GM12878 (cell line): ENCODE results near the gene CCNG1. TPM values are rescaled to one million over a fixed set of nuclear protein-coding genes. Genes with fewer than 3 reads are reported as not detected.
"Not testable (repeated sequence)": the region's sequence is repeated elsewhere in the genome, so short reads cannot be mapped to it uniquely, and the experiment has no call there.

Experiments used
- ATAC-seq: fragments of 200-7000 bp; cut with Tn5 transposase; 3 replicates; pipeline ENCODE4 v1.9.1; 2020; ENCODE audit warnings: mild to moderate bottlenecking, moderate library complexity
- BruUV-seq: library from RNA; stranded (reverse); fragments of 400-500 nt; replicated peaks from 2 replicates; lab custom pipeline; 2021; lab: Mats Ljungman, UMichigan
- CTCF ChIA-PET: fragments of 300-600 bp; sonication (Branson Sonifier 250); formaldehyde crosslinking; extraction: SDS; loops from one replicate; lab custom pipeline; 2021; ENCODE audit warnings: inconsistent platforms; lab: Yijun Ruan, JAX
- POLR2A ChIA-PET: fragments of 350-600 bp; formaldehyde crosslinking; extraction: SDS; loops from one replicate; lab custom pipeline; 2021; ENCODE audit warnings: inconsistent platforms; lab: Charles Lee
- RAD21 ChIA-PET: fragments of 300-600 bp; sonication (Branson Sonifier 250); formaldehyde crosslinking; loops from one replicate; lab custom pipeline; 2023; ENCODE audit warnings: antibody characterized with exemption; ENCODE audit not compliant: unreplicated experiment; lab: Charles Lee
- SMC1A ChIA-PET: fragments of 300-600 bp; sonication (Branson Sonifier 250); formaldehyde crosslinking; loops from one replicate; lab custom pipeline; 2023; ENCODE audit not compliant: unreplicated experiment, uncharacterized antibody; lab: Charles Lee
- DNase-seq: peaks from one replicate; pipeline ENCODE4 v3.0.0-alpha.2; 2011; ENCODE audit warnings: low read depth, low spot score
- FAIRE-seq: peaks from 3 replicates; lab custom pipeline; 2011; peaks lifted over from hg19 to GRCh38; lab: Jason Lieb, UNC
- H2AFZ ChIP-seq: 2 replicates; pipeline ENCODE4 v1.6.0; 2011; ENCODE audit warnings: low read depth, low read length, control low read depth; ENCODE audit not compliant: control insufficient read depth
- H3K27ac ChIP-seq: 2 replicates; pipeline ENCODE4 v1.5.1; 2011; ENCODE audit warnings: control low read depth; ENCODE audit not compliant: control insufficient read depth, insufficient read depth
- H3K27me3 ChIP-seq, 2 experiments: replicated peaks in 1 of 2; 2 replicates each; pipeline versions ENCODE4 v1.6.0 to v1.6.1; 2011; ENCODE audit warnings: low read length in 1 of 2; ENCODE audit not compliant: control insufficient read depth in 2 of 2, insufficient read depth in 2 of 2
- H3K36me3 ChIP-seq, 2 experiments: 2 replicates each; pipeline ENCODE4 v1.5.1; 2011; ENCODE audit warnings: low read length in 1 of 2; ENCODE audit not compliant: control insufficient read depth in 2 of 2, insufficient read depth in 2 of 2
- H3K4me1 ChIP-seq: 2 replicates; pipeline ENCODE4 v1.6.1; 2011; ENCODE audit warnings: mild to moderate bottlenecking, low read length, moderate library complexity, mixed read lengths; ENCODE audit not compliant: control insufficient read depth, insufficient read depth
- H3K4me2 ChIP-seq: 2 replicates; pipeline ENCODE4 v1.6.0; 2011; ENCODE audit warnings: control low read depth; ENCODE audit not compliant: control insufficient read depth, insufficient read depth
- H3K4me3 ChIP-seq: fragments of 200-600 bp; sonication (generic); 2 replicates; pipeline ENCODE4 v1.5.1; 2016
- H3K79me2 ChIP-seq: 2 replicates; pipeline ENCODE4 v1.6.0; 2011; ENCODE audit warnings: low read length; ENCODE audit not compliant: control insufficient read depth, insufficient read depth
- H3K9ac ChIP-seq: 2 replicates; pipeline ENCODE4 v1.8.0; 2011; ENCODE audit warnings: low read length, control low read depth, mixed read lengths; ENCODE audit not compliant: control insufficient read depth, insufficient read depth
- H3K9me3 ChIP-seq: replicated peaks from 3 replicates; pipeline ENCODE4 v1.5.1; 2011; ENCODE audit warnings: mild to moderate bottlenecking, low read length; ENCODE audit not compliant: control insufficient read depth, insufficient read depth
- H4K20me1 ChIP-seq: 2 replicates; pipeline ENCODE4 v1.6.0; 2011; ENCODE audit not compliant: control insufficient read depth, insufficient read depth
- BHLHE40 ChIP-seq, 2 experiments: fragments of 450-650 bp in 1 of 2; IDR thresholded peaks; 2 replicates each; pipeline ENCODE4 v1.6.1; 2011 to 2017; ENCODE audit warnings: low read depth in 2 of 2, borderline replicate concordance in 1 of 2, improper control_type of control experiment in 1 of 2, low read length in 1 of 2, mild to moderate bottlenecking in 1 of 2
- BRCA1 ChIP-seq: IDR thresholded peaks from 2 replicates; pipeline ENCODE4 v1.6.1; 2011; ENCODE audit warnings: low read depth, low read length, improper control_type of control experiment
- CEBPB ChIP-seq, 2 experiments: fragments of 150-350 bp in 1 of 2; IDR thresholded peaks; 2 replicates each; pipeline ENCODE4 v1.6.1; 2012 to 2014; ENCODE audit warnings: low read depth in 2 of 2, low read length in 2 of 2, borderline replicate concordance in 1 of 2, inconsistent platforms in 1 of 2
- CHD1 ChIP-seq: IDR thresholded peaks from 2 replicates; pipeline ENCODE4 v1.6.1; 2012; ENCODE audit warnings: low read depth, low read length, improper control_type of control experiment
- JUNB ChIP-seq: IDR thresholded peaks from 2 replicates; pipeline ENCODE4 v1.6.1; 2016; ENCODE audit warnings: antibody characterized with exemption, mild to moderate bottlenecking
- RFX5 ChIP-seq: IDR thresholded peaks from 2 replicates; pipeline ENCODE4 v1.6.1; 2011; ENCODE audit warnings: low read depth, low read length, improper control_type of control experiment
- SMARCA5 ChIP-seq: fragments of 450-650 bp; IDR thresholded peaks from 2 replicates; pipeline ENCODE4 v1.6.1; 2017; ENCODE audit warnings: mild to moderate bottlenecking
- SPI1 ChIP-seq: IDR thresholded peaks from 2 replicates; pipeline ENCODE4 v1.6.1; 2011; ENCODE audit warnings: low read depth, mild to moderate bottlenecking, low read length, moderate library complexity, borderline replicate concordance; ENCODE audit not compliant: insufficient read depth
- WGBS: methylation state at CpG from one replicate; pipeline ENCODE4 v1.1.6; 2016; ENCODE audit warnings: low lambda C conversion rate; ENCODE audit not compliant: insufficient replicate concordance, insufficient coverage; ENCODE audit errors: missing lambda C conversion rate; 5-methylcytosine and 5-hydroxymethylcytosine counted together
- in situ Hi-C: fragments of 300-500 bp; cut with MboI; formaldehyde crosslinking; loops from 9 replicates; pipeline ENCODE4 v1.14.3; 2018; ENCODE audit warnings: mixed read lengths
- intact Hi-C: fragments of 100-400 bp; cut with micrococcal nuclease; formaldehyde crosslinking; loops from one replicate; pipeline ENCODE4 v1.14.2; 2022; ENCODE audit not compliant: unreplicated experiment
- polyA plus RNA-seq, 11 experiments: library from polyadenylated mRNA; depleted of rRNA in 4 of 11; unstranded in 6 of 11; stranded (reverse) in 5 of 11; fragments of >200 nt; fragmentation: Nextera tagmentation in 4 of 11; fragmentation: Illumina TruSeq in 1 of 11; extraction: Ambion mirVana in 4 of 11; extraction: Trizol in 1 of 11; gene quantifications; 1 replicate in 1 of 11; 2 replicates in 10 of 11; pipeline versions ENCODE4 v1.2.1 to v1.2.3, GENCODE V29; 2011 to 2016; ENCODE audit warnings: inconsistent platforms in 2 of 11, missing spikeins in 2 of 11, low read depth in 1 of 11
- total RNA-seq, 4 experiments: library from RNA; depleted of rRNA in 3 of 4; stranded (reverse); fragments of >200 nt in 3 of 4; fragmentation: Illumina TruSeq in 1 of 4; extraction: Trizol in 1 of 4; gene quantifications; 2 replicates each; pipeline versions ENCODE4 v1.2.1 to v1.2.3, GENCODE V29; 2013 to 2021
- TF ChIP-seq, protein P1 (sequence below): fragments of 450-650 bp; IDR thresholded peaks from 2 replicates; pipeline ENCODE4 v1.6.1; 2017; ENCODE audit warnings: mild to moderate bottlenecking
- TF ChIP-seq, protein P2 (sequence below): fragments of 450-650 bp; IDR thresholded peaks from 2 replicates; pipeline ENCODE4 v1.6.1; 2017; ENCODE audit warnings: mild to moderate bottlenecking, moderate library complexity

CCNG1 gene
- total and polyA plus RNA-seq, 10 of the 15 experiments (the other 5 are each of a cell fraction or from before 2014, with no cell fraction given), result 90.1 to 274 (median 200) TPM

DNA sequence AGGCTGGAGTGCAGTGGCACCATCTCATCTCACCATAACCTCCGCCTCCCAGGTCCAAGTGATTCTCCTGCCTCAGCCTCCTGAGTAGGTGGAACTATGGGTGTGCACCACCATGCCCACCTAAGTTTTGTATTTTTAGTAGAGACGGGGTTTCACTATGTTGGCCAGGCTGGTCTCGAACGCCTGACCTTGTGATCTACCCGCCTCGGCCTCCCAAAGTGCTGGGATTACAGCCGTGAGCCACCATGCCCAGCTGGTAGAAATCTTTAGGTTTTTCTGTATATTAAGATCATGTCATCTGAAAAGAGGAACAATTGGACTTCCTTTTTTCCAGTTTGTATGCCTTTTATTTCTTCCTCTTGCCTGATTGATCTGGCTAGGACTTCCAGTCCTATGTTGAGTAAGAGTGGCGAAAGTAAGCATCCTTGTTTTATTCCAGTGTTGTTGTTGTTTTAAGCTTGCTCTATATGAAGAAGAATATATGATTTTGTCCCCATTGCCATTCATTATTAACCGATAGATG, 40.5 kb upstream of the CCNG1 start:
- intact Hi-C loops, H4K20me1 ChIP-seq, DNase-seq, H3K27me3 ChIP-seq, H3K9me3 ChIP-seq, in situ Hi-C loops, H3K36me3 ChIP-seq, H3K4me1 ChIP-seq, H3K9ac ChIP-seq, H3K4me2 ChIP-seq, H3K4me3 ChIP-seq, BruUV-seq, ATAC-seq, POLR2A ChIA-PET, FAIRE-seq, RAD21 ChIA-PET, H3K79me2 ChIP-seq, H3K27ac ChIP-seq, H2AFZ ChIP-seq: not testable (repeated sequence)
- ChIA-PET SMC1A (interaction anchor here (1.5 kb wide), 1 partner anchor 12 kb away, joined by 4 read pairs; no protein-coding TSS in a partner anchor), CTCF (interaction anchor here (0.9 kb wide), 1 partner anchor 48 kb away, joined by 3 read pairs; no protein-coding TSS in a partner anchor)
- 50% methylated on average over 9 of the region's 9 CpGs for WGBS

DNA sequence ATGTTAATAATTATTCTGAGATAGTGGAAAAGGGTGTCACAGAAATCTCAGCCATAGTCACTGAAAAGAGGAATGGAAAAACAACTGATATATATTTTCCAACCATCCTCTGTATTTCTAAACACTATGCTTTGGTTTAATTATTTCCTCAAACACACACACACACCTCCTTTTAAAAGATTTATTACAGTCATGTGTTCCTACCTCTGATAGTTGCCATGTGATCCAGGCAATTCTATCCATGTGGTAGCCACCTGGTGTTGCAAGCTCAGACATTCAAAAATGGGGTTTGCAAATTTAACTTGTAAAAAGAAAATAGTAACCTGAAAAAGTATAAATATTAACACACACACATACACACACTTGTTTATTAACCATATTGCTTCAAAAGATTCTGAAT, 40.0 kb upstream of the CCNG1 start:
- FAIRE-seq (no peak), DNase-seq (no peak), ATAC-seq (no peak)
- Histone ChIP-seq H3K27ac (no peak overlapping the region), H3K4me1 (no peaks in the 10 kb centered on the region), H3K27me3 (no peaks in the 10 kb centered on the region), H3K4me3 (no peak overlapping the region), H3K9ac (no peak overlapping the region), H3K36me3 (no peaks in the 10 kb centered on the region), H3K4me2 (no peak overlapping the region), H3K79me2 (no peaks in the 10 kb centered on the region), H4K20me1 (no peaks in the 10 kb centered on the region), H3K9me3 (no peaks in the 10 kb centered on the region), H2AFZ (no peak overlapping the region)
- ChIA-PET RAD21 (no interaction called here), POLR2A (no interaction called here), SMC1A (interaction anchor here (1.5 kb wide), 1 partner anchor 11 kb away, joined by 4 read pairs; no protein-coding TSS in a partner anchor), CTCF (interaction anchor here (0.9 kb wide), 1 partner anchor 48 kb away, joined by 3 read pairs; no protein-coding TSS in a partner anchor)
- in situ Hi-C loops, result no loop called here
- intact Hi-C loops, result no loop called here
- no TSS peak for BruUV-seq
- TF ChIP-seq BHLHE40 (IDR thresholded peaks at IDR 0.05; ENCODE audit: borderline replicate concordance in 1 of 2, low read depth in 2 of 2, low read length in 1 of 2), result no peak
- TF ChIP-seq CHD1, result no peak
- no peak for TF ChIP-seq SPI1
- TF ChIP-seq RFX5, result no peak
- no peak for TF ChIP-seq BRCA1
- no peak for TF ChIP-seq CEBPB (IDR thresholded peaks at IDR 0.05; ENCODE audit: borderline replicate concordance in 1 of 2, low read depth in 2 of 2, low read length in 2 of 2)
- no peak for TF ChIP-seq SMARCA5
- TF ChIP-seq, protein P1, sequence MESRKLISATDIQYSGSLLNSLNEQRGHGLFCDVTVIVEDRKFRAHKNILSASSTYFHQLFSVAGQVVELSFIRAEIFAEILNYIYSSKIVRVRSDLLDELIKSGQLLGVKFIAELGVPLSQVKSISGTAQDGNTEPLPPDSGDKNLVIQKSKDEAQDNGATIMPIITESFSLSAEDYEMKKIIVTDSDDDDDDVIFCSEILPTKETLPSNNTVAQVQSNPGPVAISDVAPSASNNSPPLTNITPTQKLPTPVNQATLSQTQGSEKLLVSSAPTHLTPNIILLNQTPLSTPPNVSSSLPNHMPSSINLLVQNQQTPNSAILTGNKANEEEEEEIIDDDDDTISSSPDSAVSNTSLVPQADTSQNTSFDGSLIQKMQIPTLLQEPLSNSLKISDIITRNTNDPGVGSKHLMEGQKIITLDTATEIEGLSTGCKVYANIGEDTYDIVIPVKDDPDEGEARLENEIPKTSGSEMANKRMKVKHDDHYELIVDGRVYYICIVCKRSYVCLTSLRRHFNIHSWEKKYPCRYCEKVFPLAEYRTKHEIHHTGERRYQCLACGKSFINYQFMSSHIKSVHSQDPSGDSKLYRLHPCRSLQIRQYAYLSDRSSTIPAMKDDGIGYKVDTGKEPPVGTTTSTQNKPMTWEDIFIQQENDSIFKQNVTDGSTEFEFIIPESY, result no peak
- TF ChIP-seq, protein P2, sequence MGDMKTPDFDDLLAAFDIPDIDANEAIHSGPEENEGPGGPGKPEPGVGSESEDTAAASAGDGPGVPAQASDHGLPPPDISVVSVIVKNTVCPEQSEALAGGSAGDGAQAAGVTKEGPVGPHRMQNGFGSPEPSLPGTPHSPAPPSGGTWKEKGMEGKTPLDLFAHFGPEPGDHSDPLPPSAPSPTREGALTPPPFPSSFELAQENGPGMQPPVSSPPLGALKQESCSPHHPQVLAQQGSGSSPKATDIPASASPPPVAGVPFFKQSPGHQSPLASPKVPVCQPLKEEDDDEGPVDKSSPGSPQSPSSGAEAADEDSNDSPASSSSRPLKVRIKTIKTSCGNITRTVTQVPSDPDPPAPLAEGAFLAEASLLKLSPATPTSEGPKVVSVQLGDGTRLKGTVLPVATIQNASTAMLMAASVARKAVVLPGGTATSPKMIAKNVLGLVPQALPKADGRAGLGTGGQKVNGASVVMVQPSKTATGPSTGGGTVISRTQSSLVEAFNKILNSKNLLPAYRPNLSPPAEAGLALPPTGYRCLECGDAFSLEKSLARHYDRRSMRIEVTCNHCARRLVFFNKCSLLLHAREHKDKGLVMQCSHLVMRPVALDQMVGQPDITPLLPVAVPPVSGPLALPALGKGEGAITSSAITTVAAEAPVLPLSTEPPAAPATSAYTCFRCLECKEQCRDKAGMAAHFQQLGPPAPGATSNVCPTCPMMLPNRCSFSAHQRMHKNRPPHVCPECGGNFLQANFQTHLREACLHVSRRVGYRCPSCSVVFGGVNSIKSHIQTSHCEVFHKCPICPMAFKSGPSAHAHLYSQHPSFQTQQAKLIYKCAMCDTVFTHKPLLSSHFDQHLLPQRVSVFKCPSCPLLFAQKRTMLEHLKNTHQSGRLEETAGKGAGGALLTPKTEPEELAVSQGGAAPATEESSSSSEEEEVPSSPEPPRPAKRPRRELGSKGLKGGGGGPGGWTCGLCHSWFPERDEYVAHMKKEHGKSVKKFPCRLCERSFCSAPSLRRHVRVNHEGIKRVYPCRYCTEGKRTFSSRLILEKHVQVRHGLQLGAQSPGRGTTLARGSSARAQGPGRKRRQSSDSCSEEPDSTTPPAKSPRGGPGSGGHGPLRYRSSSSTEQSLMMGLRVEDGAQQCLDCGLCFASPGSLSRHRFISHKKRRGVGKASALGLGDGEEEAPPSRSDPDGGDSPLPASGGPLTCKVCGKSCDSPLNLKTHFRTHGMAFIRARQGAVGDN, result no peak
- no peak for TF ChIP-seq JUNB
